Neural cell (in vitro differentiated cells): Measurements from ENCODE around the gene ST3GAL5. TPM values are rescaled to one million over a fixed set of nuclear protein-coding genes. Genes with fewer than 3 reads are reported as not detected.

Experiments
- H2AFZ ChIP-seq: fragments of 200-600, 300-800 bp; sonication (generic), shearing (Covaris generic); 2 replicates; pipeline ENCODE4 v1.6.0; 2014; ENCODE audit warnings: low read depth, mild to moderate bottlenecking, antibody characterized with exemption, low read length, moderate library complexity
- H3F3A ChIP-seq: fragments of 200-600 bp; shearing (Covaris generic); 2 replicates; pipeline ENCODE4 v1.6.1; 2016; ENCODE audit warnings: mild to moderate bottlenecking, moderate library complexity, mixed read lengths, antibody characterized with exemption, low read length; ENCODE audit not compliant: insufficient read depth, poor library complexity, severe bottlenecking
- H3K27ac ChIP-seq: fragments of 200-600, 300-800 bp; sonication (generic), shearing (Covaris generic); 2 replicates; pipeline ENCODE4 v1.5.1; 2014; ENCODE audit warnings: mild to moderate bottlenecking, low read length, moderate library complexity
- H3K27me3 ChIP-seq: fragments of 300-800, 200-600 bp; sonication (generic), shearing (Covaris generic); 2 replicates; pipeline ENCODE4 v1.6.0; 2014; ENCODE audit warnings: mild to moderate bottlenecking, low read depth, low read length, moderate library complexity; ENCODE audit not compliant: insufficient read depth
- H3K36me3 ChIP-seq: fragments of 300-800, 200-600 bp; sonication (generic), shearing (Covaris generic); 2 replicates; pipeline ENCODE4 v1.5.1; 2014; ENCODE audit warnings: mild to moderate bottlenecking, antibody characterized with exemption, low read length, moderate library complexity; ENCODE audit not compliant: insufficient read depth
- H3K4me2 ChIP-seq: fragments of 300-800, 200-600 bp; sonication (generic), shearing (Covaris generic); 2 replicates; pipeline ENCODE4 v1.6.0; 2014; ENCODE audit warnings: mild to moderate bottlenecking, low read length
- H3K4me3 ChIP-seq: fragments of 300-800, 200-600 bp; sonication (generic), shearing (Covaris generic); 2 replicates; pipeline ENCODE4 v1.5.1; 2014; ENCODE audit warnings: mild to moderate bottlenecking, low read length, moderate library complexity
- H3K79me2 ChIP-seq: fragments of 200-600 bp; shearing (Covaris generic); replicated peaks from 2 replicates; pipeline ENCODE4 v1.6.0; 2014; ENCODE audit warnings: mild to moderate bottlenecking, low read length, moderate library complexity; ENCODE audit not compliant: insufficient read depth
- H3K9ac ChIP-seq: fragments of 300-800, 200-600 bp; sonication (generic), shearing (Covaris generic); 2 replicates; pipeline ENCODE4 v1.6.1; 2016; ENCODE audit warnings: mild to moderate bottlenecking, low read length, mixed read lengths
- H3K9me2 ChIP-seq: fragments of 200-600 bp; shearing (Covaris generic); 2 replicates; pipeline ENCODE4 v1.6.1; 2016; ENCODE audit warnings: mild to moderate bottlenecking, low read length, mixed read lengths; ENCODE audit not compliant: insufficient read depth
- H3K9me3 ChIP-seq: fragments of 200-600, 300-800 bp; sonication (generic), shearing (Covaris generic); 2 replicates; pipeline ENCODE4 v1.6.1; 2016; ENCODE audit warnings: mild to moderate bottlenecking, mixed run types, low read length, moderate library complexity, mixed read lengths
- H4K20me1 ChIP-seq: fragments of 200-600 bp; shearing (Covaris generic); 2 replicates; pipeline ENCODE4 v1.6.1; 2016; ENCODE audit warnings: mild to moderate bottlenecking, mixed run types; ENCODE audit not compliant: insufficient read depth
- CTCF ChIP-seq: fragments of 450-650 bp; IDR thresholded peaks from 2 replicates; pipeline ENCODE4 v1.5.1; 2014; ENCODE audit warnings: antibody characterized with exemption, mild to moderate bottlenecking, moderate library complexity; ENCODE audit not compliant: poor library complexity, severe bottlenecking
- EP300 ChIP-seq: fragments of 450-650 bp; conservative IDR thresholded peaks from 2 replicates; pipeline ENCODE4 v1.6.1; 2014; ENCODE audit warnings: antibody characterized with exemption, mild to moderate bottlenecking, moderate library complexity; ENCODE audit not compliant: poor library complexity, severe bottlenecking
- EZH2 ChIP-seq: fragments of 200-600, 300-800 bp; shearing (Covaris generic), sonication (generic); IDR thresholded peaks from 2 replicates; pipeline ENCODE4 v1.6.1; 2014; ENCODE audit warnings: antibody characterized with exemption, low read length, borderline replicate concordance, mild to moderate bottlenecking; ENCODE audit not compliant: insufficient read depth, poor library complexity, severe bottlenecking
- MXI1 ChIP-seq: fragments of 450-650 bp; conservative IDR thresholded peaks from 2 replicates; pipeline ENCODE4 v1.6.1; 2014; ENCODE audit warnings: antibody characterized with exemption, mild to moderate bottlenecking; ENCODE audit not compliant: poor library complexity, severe bottlenecking
- POLR2AphosphoS5 ChIP-seq: IDR thresholded peaks from 2 replicates; pipeline ENCODE4 v1.6.1; 2012
- RAD21 ChIP-seq: fragments of 450-650 bp; conservative IDR thresholded peaks from 2 replicates; pipeline ENCODE4 v1.6.1; 2014; ENCODE audit warnings: antibody characterized with exemption, mild to moderate bottlenecking, moderate library complexity
- REST ChIP-seq: IDR thresholded peaks from 2 replicates; pipeline ENCODE4 v1.6.1; 2012; ENCODE audit warnings: borderline replicate concordance
- SMC3 ChIP-seq: fragments of 450-650 bp; conservative IDR thresholded peaks from 2 replicates; pipeline ENCODE4 v1.6.1; 2014; ENCODE audit warnings: antibody characterized with exemption, mild to moderate bottlenecking, moderate library complexity; ENCODE audit not compliant: poor library complexity
- TAF1 ChIP-seq: IDR thresholded peaks from 2 replicates; pipeline ENCODE4 v1.6.1; 2012; ENCODE audit warnings: low read depth
- polyA plus RNA-seq: library from polyadenylated mRNA; depleted of rRNA; stranded (reverse); fragments of >200 nt; gene quantifications from 2 replicates; pipeline ENCODE4 v1.2.3, GENCODE V29; 2014

Gene ST3GAL5
- polyA plus RNA-seq, 1 donor from 2014 or later: 55.6 TPM

- H3K9ac ChIP-seq: no peak overlapping the region
- no peaks in the 10 kb centered on the region for H3K9me2 ChIP-seq
- H3K79me2 ChIP-seq: no peaks in the 10 kb centered on the region
- no peaks in the 10 kb centered on the region for H3K27me3 ChIP-seq
- H4K20me1 ChIP-seq: no peaks in the 10 kb centered on the region
- no peak overlapping the region for H3K4me2 ChIP-seq
- no peaks in the 10 kb centered on the region for H3K9me3 ChIP-seq
- H2AFZ ChIP-seq: no peak overlapping the region
- no peak overlapping the region for H3K4me3 ChIP-seq
- H3F3A ChIP-seq: no peaks in the 10 kb centered on the region
- H3K36me3 ChIP-seq: no peaks in the 10 kb centered on the region
- no peak for TF ChIP-seq REST
- TF ChIP-seq TAF1: no peak
- TF ChIP-seq EZH2: no peak
- no peak for TF ChIP-seq MXI1
- no peak for TF ChIP-seq RAD21
- no peak for TF ChIP-seq CTCF
- TF ChIP-seq POLR2AphosphoS5: no peak
- TF ChIP-seq SMC3: no peak
- no peak for TF ChIP-seq EP300
- H3K27ac ChIP-seq: no peak overlapping the region
Observed at GRCh38 chr2:85822766-85823165, 66.0 kb downstream of the ST3GAL5 start.

- no peak overlapping the region for H3K4me2 ChIP-seq
- no peak overlapping the region for H2AFZ ChIP-seq
- no peak for TF ChIP-seq SMC3
- TF ChIP-seq MXI1: no peak
- no peak for TF ChIP-seq CTCF
- TF ChIP-seq POLR2AphosphoS5: no peak
- no peak for TF ChIP-seq TAF1
- no peak for TF ChIP-seq EP300
- no peak for TF ChIP-seq RAD21
- no peak for TF ChIP-seq EZH2
- TF ChIP-seq REST: no peak
Observed at GRCh38 chr2:85819811-85820510, 68.8 kb downstream of the ST3GAL5 start.

More at GRCh38 chr2:85819811-85820510, 68.8 kb downstream of the ST3GAL5 start:
- Histone ChIP-seq H3F3A (no peaks in the 10 kb centered on the region), H3K79me2 (no peaks in the 10 kb centered on the region), H3K9me3 (no peaks in the 10 kb centered on the region), H3K27ac (no peak overlapping the region), H3K9me2 (no peaks in the 10 kb centered on the region), H4K20me1 (no peaks in the 10 kb centered on the region), H3K4me3 (no peak overlapping the region), H3K36me3 (no peaks in the 10 kb centered on the region), H3K9ac (no peak overlapping the region), H3K27me3 (no peaks in the 10 kb centered on the region)
